GM06990 (cell line): ENCODE measurements around the gene COQ5.

Experiments
- DNase-seq: peaks from one replicate; pipeline ENCODE4 v3.0.0-alpha.2; 2011; ENCODE audit not compliant: insufficient read length; ENCODE audit errors: extremely low read depth
- H3K27me3 ChIP-seq: replicated peaks from 2 replicates; pipeline ENCODE4 v1.6.0; 2011; ENCODE audit warnings: low read length; ENCODE audit not compliant: control insufficient read depth, insufficient read depth
- H3K36me3 ChIP-seq: 2 replicates; pipeline ENCODE4 v1.5.1; 2011; ENCODE audit warnings: low read length; ENCODE audit not compliant: control insufficient read depth, insufficient read depth
- H3K4me3 ChIP-seq: replicated peaks from 2 replicates; pipeline ENCODE4 v1.5.1; 2011; ENCODE audit warnings: low read depth, mild to moderate bottlenecking, control low read depth, low read length
- CTCF ChIP-seq: IDR thresholded peaks from 2 replicates; pipeline ENCODE4 v1.5.1; 2011; ENCODE audit warnings: low read length, control low read depth, mild to moderate bottlenecking, inconsistent platforms; ENCODE audit not compliant: insufficient read depth, poor library complexity, severe bottlenecking

COQ5 gene

GRCh38 chr12:120562906-120563305 is 33.9 kb upstream of the COQ5 start:
- Histone ChIP-seq H3K4me3 (no peak overlapping the region), H3K27me3 (no peaks in the 10 kb centered on the region), H3K36me3 (peaks cover 26% of the 10 kb centered on the region)
- no peak for DNase-seq
- TF ChIP-seq CTCF, result no peak

GRCh38 chr12:120557589-120557988 is 28.6 kb upstream of the COQ5 start:
- TF ChIP-seq CTCF, result no peak
- no peaks in the 10 kb centered on the region for H3K27me3 ChIP-seq
- peaks cover 19% of the 10 kb centered on the region for H3K36me3 ChIP-seq
- DNase-seq, result no peak
- no peak overlapping the region for H3K4me3 ChIP-seq

- no peak for DNase-seq
- no peaks in the 10 kb centered on the region for H3K27me3 ChIP-seq
- H3K36me3 ChIP-seq, result peaks cover 17% of the 10 kb centered on the region
- no peak overlapping the region for H3K4me3 ChIP-seq
- no peak for TF ChIP-seq CTCF
Measured at GRCh38 chr12:120554678-120555077, 25.7 kb upstream of the COQ5 start.

GRCh38 chr12:120546050-120546386 is 17.1 kb upstream of the COQ5 start:
- TF ChIP-seq CTCF, result no peak
- Histone ChIP-seq H3K27me3 (no peaks in the 10 kb centered on the region), H3K4me3 (no peak overlapping the region), H3K36me3 (peaks cover 15% of the 10 kb centered on the region)
- DNase-seq, result no peak

- H3K4me3 ChIP-seq, result no peak overlapping the region
- DNase-seq, result no peak
- H3K27me3 ChIP-seq, result no peaks in the 10 kb centered on the region
- TF ChIP-seq CTCF, result no peak
- peaks cover 14% of the 10 kb centered on the region for H3K36me3 ChIP-seq
Measured at GRCh38 chr12:120544691-120545090, 15.7 kb upstream of the COQ5 start.

- Histone ChIP-seq H3K36me3 (peaks cover 8% of the 10 kb centered on the region), H3K27me3 (no peaks in the 10 kb centered on the region), H3K4me3 (no peak overlapping the region)
- DNase-seq, result no peak
- no peak for TF ChIP-seq CTCF
Measured at GRCh38 chr12:120542166-120542565, 13.2 kb upstream of the COQ5 start.
